Measurements from ENCODE around the gene RNASET2. TPM values are rescaled to one million over a fixed set of nuclear protein-coding genes. Genes with fewer than 3 reads are reported as not detected.
"Not testable (repeated sequence)": the region's sequence is repeated elsewhere in the genome, so short reads cannot be mapped to it uniquely, and the experiment has no call there.

The RNASET2 gene
- total RNA-seq, 4 donors from 2014 or later = 65.6 to 169 (median 81.4) TPM

DNA sequence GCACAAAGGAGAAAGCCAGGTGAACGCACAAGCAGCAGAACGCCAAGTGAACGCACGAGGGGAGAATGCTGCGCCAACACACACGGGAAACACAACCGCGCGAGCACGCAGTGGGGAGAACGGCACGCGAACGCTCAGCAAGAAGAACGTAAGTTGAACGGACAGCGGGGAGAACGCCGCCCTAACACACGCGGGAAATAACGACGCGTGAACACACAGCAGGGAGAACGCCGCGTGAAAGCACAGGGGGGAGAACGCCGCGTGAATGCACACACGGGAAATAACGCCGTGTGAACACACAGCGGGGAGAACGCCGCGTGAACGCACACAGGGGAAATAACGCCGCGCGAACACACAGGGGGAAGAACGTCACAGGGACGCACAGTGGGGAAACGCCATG lies 54.7 kb downstream of the RNASET2 start:
- no peaks in the 10 kb centered on the region for H3K9me3 ChIP-seq
- TF ChIP-seq CTCF (IDR thresholded peaks at IDR 0.05) (no peak), POLR2A (IDR thresholded peaks at IDR 0.05) (no peak)
- H3K27me3 ChIP-seq = no peaks in the 10 kb centered on the region
- no peaks in the 10 kb centered on the region for H3K4me1 ChIP-seq
- H3K36me3 ChIP-seq = no peaks in the 10 kb centered on the region
- H3K27ac ChIP-seq = no peak overlapping the region
- no peak overlapping the region for H3K4me3 ChIP-seq
- DNase-seq = no peak

DNA sequence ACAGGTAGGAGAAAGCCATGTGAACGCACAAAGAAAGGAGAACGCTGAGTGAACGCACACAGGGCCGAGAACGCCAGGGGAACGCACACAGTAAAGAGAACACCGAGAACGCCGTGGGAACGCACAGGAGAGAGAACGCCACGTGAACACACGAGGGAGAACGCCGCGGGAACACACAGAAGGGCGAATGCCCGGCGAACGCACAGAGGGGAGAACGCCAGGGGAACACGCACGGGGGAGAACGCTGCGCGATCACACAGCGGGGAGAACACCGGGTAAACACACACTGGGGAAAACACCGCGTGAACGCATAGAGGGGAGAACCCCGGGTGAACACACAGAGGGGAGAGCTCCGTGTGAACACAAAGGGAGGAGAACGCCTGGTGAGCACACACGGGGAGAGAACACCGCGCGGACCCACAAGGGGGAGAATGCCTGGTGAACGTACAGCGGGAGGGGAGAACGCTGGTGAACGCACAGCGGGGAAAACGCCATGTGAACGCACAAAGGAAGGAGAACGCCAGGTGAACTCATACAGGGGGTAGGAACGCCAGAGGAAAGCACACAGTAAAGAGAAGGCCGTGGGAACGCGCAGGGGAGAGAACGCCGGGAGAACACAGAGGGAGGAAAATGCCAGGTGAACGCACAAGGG lies 55.3 kb downstream of the RNASET2 start:
- Histone ChIP-seq H3K9me3 (no peaks in the 10 kb centered on the region), H3K27ac (no peak overlapping the region), H3K27me3 (no peaks in the 10 kb centered on the region), H3K4me3 (no peak overlapping the region), H3K36me3 (no peaks in the 10 kb centered on the region), H3K4me1 (no peaks in the 10 kb centered on the region)
- TF ChIP-seq CTCF (IDR thresholded peaks at IDR 0.05) (no peak), POLR2A (IDR thresholded peaks at IDR 0.05) (no peak)
- no peak for DNase-seq

DNA sequence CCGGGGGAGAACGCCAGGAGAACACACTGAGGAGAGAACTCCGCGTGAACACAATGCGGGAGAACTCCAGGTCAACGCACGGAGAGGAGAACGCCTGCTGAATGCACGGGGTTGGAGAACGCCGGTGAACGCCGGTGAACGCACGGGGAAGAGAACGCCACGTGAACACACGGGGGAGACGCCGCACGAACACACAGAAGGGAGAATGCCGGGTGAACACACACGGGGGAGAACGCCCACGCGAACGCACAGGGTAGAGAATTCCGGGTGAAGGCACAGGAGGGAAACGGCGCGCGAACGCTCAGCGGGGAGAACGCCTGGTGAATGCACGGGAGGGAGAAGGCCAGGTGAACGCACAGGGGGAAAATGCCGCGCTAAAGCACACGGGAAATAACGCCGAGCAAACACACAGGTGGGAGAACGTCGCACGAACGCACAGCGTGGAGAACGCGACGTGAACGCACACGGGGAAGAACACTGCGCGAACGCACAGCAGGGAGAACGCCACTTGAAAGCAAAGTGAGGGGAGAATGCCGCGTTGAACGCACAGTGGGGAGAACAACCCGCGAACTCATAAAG lies 56.1 kb downstream of the RNASET2 start:
- no peaks in the 10 kb centered on the region for H3K4me1 ChIP-seq
- H3K4me3 ChIP-seq = no peak overlapping the region
- no peak for DNase-seq
- no peaks in the 10 kb centered on the region for H3K9me3 ChIP-seq
- TF ChIP-seq POLR2A (IDR thresholded peaks at IDR 0.05) (no peak), CTCF (IDR thresholded peaks at IDR 0.05) (no peak)
- H3K36me3 ChIP-seq = no peaks in the 10 kb centered on the region
- no peak overlapping the region for H3K27ac ChIP-seq
- no peaks in the 10 kb centered on the region for H3K27me3 ChIP-seq

DNA sequence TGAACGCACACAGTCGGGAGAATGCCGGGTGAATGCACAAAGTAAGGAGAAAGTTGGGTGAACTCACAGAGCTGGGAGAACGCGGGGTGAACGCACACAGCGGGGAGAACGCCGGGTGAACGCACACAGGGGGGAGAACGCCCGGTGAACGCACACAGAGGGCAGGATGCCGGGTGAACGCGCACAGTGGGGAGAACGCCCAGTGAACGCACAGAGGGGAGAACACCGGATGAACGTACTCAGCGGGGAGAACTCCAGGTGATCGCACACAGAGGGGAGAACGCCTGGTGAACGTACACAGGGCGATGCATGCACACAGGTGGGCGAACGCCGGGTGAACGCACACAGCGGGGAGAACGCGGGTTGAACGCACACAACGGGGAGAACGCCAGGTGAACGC lies 57.4 kb downstream of the RNASET2 start:
- no peak overlapping the region for H3K4me3 ChIP-seq
- TF ChIP-seq POLR2A (IDR thresholded peaks at IDR 0.05) = no peak
- no peaks in the 10 kb centered on the region for H3K27me3 ChIP-seq
- H3K9me3 ChIP-seq = no peaks in the 10 kb centered on the region
- no peaks in the 10 kb centered on the region for H3K4me1 ChIP-seq
- no peak overlapping the region for H3K27ac ChIP-seq
- DNase-seq = no peak
- no peaks in the 10 kb centered on the region for H3K36me3 ChIP-seq

DNA sequence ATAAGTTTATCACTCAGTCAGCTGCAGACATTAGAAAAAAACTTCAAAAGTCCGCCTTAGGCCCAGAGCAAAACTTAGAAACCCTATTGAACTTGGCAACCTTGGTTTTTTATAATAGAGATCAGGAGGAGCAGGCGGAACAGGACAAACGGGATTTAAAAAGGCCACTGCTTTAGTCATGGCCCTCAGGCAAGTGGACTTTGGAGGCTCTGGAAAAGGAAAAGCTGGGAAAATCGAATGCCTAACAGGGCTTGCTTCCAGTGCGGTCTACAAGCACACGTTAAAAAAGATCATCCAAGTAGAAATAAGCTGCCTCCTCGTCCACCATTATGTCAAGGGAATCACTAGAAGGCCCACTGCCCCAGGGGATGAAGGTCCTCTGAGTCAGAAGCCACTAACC lies 61.7 kb downstream of the RNASET2 start:
- not testable (repeated sequence) for H3K9me3 ChIP-seq, H3K4me1 ChIP-seq, H3K27me3 ChIP-seq, H3K4me3 ChIP-seq, H3K36me3 ChIP-seq, H3K27ac ChIP-seq, DNase-seq

GRCh38 chr6:166892472-166892871 lies 63.9 kb downstream of the RNASET2 start:
- not testable (repeated sequence) for H3K27ac ChIP-seq, H3K9me3 ChIP-seq, H3K4me3 ChIP-seq, H3K27me3 ChIP-seq, H3K4me1 ChIP-seq, H3K36me3 ChIP-seq, DNase-seq

DNA sequence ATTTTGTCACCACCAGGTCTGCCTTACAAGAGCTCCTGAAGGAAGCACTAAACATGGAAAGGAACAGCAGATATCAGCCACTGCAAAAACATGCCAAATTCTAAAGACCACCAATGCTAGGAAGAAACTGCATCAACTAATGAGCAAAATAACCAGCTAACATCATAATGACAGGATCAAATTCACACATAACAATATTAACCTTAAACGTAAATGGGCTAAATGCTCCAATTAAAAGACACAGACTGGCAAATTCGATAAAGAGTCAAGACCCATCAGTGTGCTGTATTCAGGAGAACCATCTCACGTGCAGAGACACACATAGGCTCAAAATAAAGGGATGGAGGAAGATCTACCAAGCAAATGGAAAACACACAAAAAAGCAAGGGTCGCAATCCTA lies 69.6 kb downstream of the RNASET2 start:
- not testable (repeated sequence) for H3K27me3 ChIP-seq, DNase-seq, H3K9me3 ChIP-seq, H3K27ac ChIP-seq, H3K4me3 ChIP-seq, H3K36me3 ChIP-seq, H3K4me1 ChIP-seq

DNA sequence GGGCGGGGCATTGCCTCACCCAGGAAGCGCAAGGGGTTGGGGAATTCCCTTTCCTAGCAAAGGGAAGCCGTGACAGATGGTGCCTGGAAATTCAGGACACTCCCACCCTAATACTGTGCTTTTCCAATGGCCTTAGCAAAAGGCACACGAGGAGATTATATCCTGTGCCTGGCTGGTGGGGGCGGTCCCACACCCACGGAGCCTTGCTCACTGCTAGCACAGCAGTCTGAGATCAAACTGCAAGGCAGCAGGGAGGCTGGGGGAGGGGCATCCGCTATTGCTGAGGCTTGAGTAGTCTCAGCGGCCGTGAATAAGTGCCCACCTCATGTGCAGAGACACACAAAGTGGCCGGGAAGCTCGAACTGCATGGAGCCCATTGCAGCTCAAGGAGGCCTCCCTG lies 71.4 kb downstream of the RNASET2 start:
- H3K9me3 ChIP-seq, H3K27ac ChIP-seq, H3K36me3 ChIP-seq, H3K27me3 ChIP-seq, H3K4me1 ChIP-seq, H3K4me3 ChIP-seq, DNase-seq: not testable (repeated sequence)

Data from Peyer's patch (tissue), 4 donors.